ENCODE results near the gene TSEN34. TPM values are rescaled to one million over a fixed set of nuclear protein-coding genes. Genes with fewer than 3 reads are reported as not detected.

The TSEN34 gene
- total and polyA plus RNA-seq, 12 donors = 21.5 to 201 (median 88.7) TPM

DNA sequence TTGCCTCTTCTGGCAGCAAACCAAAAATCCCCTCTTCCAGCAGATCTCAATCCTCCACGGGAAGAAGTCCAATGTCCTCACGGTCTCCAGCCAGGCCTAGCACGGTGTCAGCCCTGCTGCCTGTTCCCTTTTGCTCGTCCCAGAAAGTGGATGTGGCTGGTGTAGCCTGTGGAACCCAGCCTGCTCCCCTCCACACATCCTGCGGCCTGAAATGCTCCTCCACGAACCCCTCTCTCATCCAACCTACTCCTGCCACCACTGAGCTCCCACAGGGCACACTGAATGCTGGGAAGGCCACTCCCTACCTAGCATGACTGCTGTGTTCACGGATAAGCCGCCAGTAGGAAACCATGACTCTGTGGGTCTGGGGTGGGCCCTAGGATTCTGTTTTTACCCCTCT, 4.8 kb upstream of the TSEN34 start:
- 80 to 97% (median 90%) methylated on average over 5 to 8 of the region's 8 CpGs for WGBS, 4 donors
- peak overlapping the region in 4 of 5 donors; percentile 56 to 99 (median 84) for H3K27ac ChIP-seq
- TF ChIP-seq POLR2A (IDR thresholded peaks at IDR 0.05) = no peak
- TF ChIP-seq, protein P1, sequence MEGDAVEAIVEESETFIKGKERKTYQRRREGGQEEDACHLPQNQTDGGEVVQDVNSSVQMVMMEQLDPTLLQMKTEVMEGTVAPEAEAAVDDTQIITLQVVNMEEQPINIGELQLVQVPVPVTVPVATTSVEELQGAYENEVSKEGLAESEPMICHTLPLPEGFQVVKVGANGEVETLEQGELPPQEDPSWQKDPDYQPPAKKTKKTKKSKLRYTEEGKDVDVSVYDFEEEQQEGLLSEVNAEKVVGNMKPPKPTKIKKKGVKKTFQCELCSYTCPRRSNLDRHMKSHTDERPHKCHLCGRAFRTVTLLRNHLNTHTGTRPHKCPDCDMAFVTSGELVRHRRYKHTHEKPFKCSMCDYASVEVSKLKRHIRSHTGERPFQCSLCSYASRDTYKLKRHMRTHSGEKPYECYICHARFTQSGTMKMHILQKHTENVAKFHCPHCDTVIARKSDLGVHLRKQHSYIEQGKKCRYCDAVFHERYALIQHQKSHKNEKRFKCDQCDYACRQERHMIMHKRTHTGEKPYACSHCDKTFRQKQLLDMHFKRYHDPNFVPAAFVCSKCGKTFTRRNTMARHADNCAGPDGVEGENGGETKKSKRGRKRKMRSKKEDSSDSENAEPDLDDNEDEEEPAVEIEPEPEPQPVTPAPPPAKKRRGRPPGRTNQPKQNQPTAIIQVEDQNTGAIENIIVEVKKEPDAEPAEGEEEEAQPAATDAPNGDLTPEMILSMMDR (IDR thresholded peaks at IDR 0.05) = no peak

DNA sequence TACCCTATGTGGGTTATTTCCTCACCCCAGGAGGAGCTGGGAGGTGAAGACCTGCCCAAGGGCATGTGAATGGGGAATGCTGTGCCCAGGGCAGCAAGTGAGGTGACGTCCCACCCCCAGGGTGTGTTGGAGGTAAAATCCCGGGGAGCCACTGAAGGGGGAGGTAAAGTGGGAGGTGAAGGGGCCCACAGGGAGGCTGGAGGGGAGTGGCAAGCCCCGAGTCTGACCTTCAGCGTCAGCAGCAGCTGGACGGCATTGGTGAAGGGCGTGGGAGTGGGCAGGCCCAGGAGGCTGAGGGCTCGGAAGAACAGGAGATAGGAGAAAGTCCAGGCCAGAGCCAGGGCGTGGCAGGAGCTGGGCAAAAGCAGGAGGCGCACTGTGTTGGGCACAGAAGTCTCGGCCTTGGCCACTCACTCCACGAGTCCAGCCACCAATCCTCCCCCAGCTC, 4.2 kb upstream of the TSEN34 start:
- Histone ChIP-seq H3K4me1 (replicated peaks in 1 of 2) (peaks cover 26 to 27% of the 10 kb centered on the region in 2 donors), H3K36me3 (replicated peaks in 1 of 2) (peaks cover 0 to 19% of the 10 kb centered on the region in 2 donors), H3K27ac (peak overlapping the region; percentile 56 to 99 (median 83)), H3K9me3 (replicated peaks in 1 of 3) (no peaks in the 10 kb centered on the region), H3K4me3 (peak overlapping the region in 1 of 4 donors; percentile 81), H3K27me3 (no peaks in the 10 kb centered on the region)
- peak; percentile 65 to 92 (median 81) for DNase-seq
- WGBS, 4 donors = 47 to 62% (median 54%) methylated on average over 11 of the region's 11 CpGs
- TF ChIP-seq POLR2A (IDR thresholded peaks at IDR 0.05) = peak; percentile 26 to 65
- TF ChIP-seq, protein P1 (IDR thresholded peaks at IDR 0.05) = no peak
- intact Hi-C loops (cut with DNase I) = no loop called here

More for the DNA sequence above, 4.8 kb upstream of the TSEN34 start:
- Histone ChIP-seq H3K9me3 (replicated peaks in 1 of 3) (no peaks in the 10 kb centered on the region), H3K4me1 (replicated peaks in 1 of 2) (peaks cover 22% of the 10 kb centered on the region in 2 donors), H3K27me3 (no peaks in the 10 kb centered on the region), H3K36me3 (replicated peaks in 1 of 2) (peaks cover 0 to 19% of the 10 kb centered on the region in 2 donors), H3K4me3 (no peak overlapping the region)
- intact Hi-C loops (cut with DNase I) = no loop called here
- DNase-seq = no peak

GRCh38 chr19:54188215-54188871, 2.8 kb upstream of the TSEN34 start:
- H3K27me3 ChIP-seq = no peaks in the 10 kb centered on the region
- peaks cover 32 to 34% of the 10 kb centered on the region in 2 donors for H3K4me1 ChIP-seq (replicated peaks in 1 of 2)
- WGBS, 4 donors = 7 to 15% (median 11%) methylated on average over 8 to 12 of the region's 12 CpGs
- DNase-seq = peak in 6 of 7 donors; percentile 71 to 90 (median 78)
- H3K9me3 ChIP-seq (replicated peaks in 1 of 3) = no peaks in the 10 kb centered on the region
- TF ChIP-seq, protein P1 (IDR thresholded peaks at IDR 0.05) = no peak
- no peak for TF ChIP-seq POLR2A (IDR thresholded peaks at IDR 0.05)
- intact Hi-C loops (cut with DNase I) = no loop called here
- H3K4me3 ChIP-seq = peak overlapping the region in 3 of 4 donors; percentile 57 to 81 (median 64)
- H3K36me3 ChIP-seq (replicated peaks in 1 of 2) = peaks cover 0 to 19% of the 10 kb centered on the region in 2 donors
- H3K27ac ChIP-seq = peak overlapping the region; percentile 91 to 100 (median 99)

DNA sequence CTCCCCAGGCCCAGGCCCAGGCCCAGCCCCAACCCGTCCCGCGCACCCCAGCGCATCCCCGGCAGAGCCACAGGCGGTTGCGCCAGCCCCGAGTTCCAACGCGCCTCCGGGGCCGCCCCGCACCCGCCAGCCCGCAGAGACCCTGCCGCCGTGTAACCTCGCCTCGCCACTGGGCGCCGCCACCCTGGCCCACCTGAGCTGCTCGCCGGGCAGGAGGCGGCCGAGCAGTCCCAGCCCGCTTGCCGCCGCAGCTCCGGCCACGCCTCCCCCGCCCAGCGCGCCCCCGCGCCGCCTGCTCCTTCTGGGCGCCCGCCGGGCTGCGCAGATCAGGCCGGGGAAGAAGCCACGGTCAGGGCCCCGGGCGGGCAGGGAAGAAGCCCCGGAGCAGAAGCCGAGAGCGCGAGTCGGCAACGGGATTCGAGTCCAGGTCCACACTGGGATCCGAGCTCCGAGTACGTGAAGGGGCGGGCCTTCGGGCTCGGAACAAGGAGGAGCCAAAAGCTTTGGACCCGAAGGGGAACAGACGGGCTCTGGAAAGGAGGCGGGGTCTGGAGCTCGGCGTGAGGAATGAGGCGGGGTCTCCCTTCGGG, 1.9 kb upstream of the TSEN34 start, which contains the start of gene MBOAT7:
Gene MBOAT7, minus strand, starts transcription at position 436 of the 590 bp plus-strand sequence. CDS start 1,072 bp downstream, outside the sequence.
- intact Hi-C loops (cut with DNase I) = no loop called here
- no peaks in the 10 kb centered on the region for H3K27me3 ChIP-seq
- WGBS, 4 donors = 0 to 1% (median 0%) methylated on average over 15 to 64 of the region's 64 CpGs
- DNase-seq = no peak
- no peaks in the 10 kb centered on the region for H3K9me3 ChIP-seq (replicated peaks in 1 of 3)
- peaks cover 0 to 21% of the 10 kb centered on the region in 2 donors for H3K36me3 ChIP-seq (replicated peaks in 1 of 2)
- peak within 1 kb of the TSS; percentile 94 to 100 (median 99) for H3K27ac ChIP-seq
- peak within 1 kb of the TSS; percentile 31 to 83 (median 60) for H3K4me3 ChIP-seq
- TF ChIP-seq POLR2A (IDR thresholded peaks at IDR 0.05) = peak; percentile 38 to 67
- TF ChIP-seq, protein P1 (IDR thresholded peaks at IDR 0.05) = peak in 3 of 6 experiments; percentile 17 to 48 (median 44)
- peaks cover 32 to 34% of the 10 kb centered on the region in 2 donors for H3K4me1 ChIP-seq (replicated peaks in 1 of 2)

Measured in adrenal gland (tissue), 12 donors.